RPMI8226 (cell line): ENCODE results near the gene PASK.
"Not testable (repeated sequence)": the region's sequence is repeated elsewhere in the genome, so short reads cannot be mapped to it uniquely, and the experiment has no call there.

ENCODE experiments used
- DNase-seq: peaks from one replicate; pipeline ENCODE4 v3.0.0-alpha.2; 2015

PASK gene

DNA sequence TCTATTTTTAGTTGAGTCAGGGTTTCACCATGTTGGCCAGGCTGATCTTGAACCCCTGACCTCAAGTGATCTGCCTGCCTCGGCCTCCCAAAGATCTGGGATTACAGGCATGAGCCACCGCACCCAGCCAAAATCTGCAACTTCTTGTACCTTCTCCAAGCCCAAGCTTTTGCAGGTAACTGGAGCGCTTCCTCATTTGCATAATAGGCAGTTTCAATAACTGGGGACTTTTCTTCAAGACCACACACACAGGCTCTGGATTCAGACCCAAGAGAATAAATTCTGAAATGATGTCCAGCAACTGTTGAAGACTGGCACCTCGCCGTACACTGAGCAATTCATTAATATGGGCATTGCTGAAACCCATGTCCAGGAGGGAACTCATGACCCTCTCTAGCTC is 50.0 kb downstream of the PASK start:
- no peak for DNase-seq

DNA sequence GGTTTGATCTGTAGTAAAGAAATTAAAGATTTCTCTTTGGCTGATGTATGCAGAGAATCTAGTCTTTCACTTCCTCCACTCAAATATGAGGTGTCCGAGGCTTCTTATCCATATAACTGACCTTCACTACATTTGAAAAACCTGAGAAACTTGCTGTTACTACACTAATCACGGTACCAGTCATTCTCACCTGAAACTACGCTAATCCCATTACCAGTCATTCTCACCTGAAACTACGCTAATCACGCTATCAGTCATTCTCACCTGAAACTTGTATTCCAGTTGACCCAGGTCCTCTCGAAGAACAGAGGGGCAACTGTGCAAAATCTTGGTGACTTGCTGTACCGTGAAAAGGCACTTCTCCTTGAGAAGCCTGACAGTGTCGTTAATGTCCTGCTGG is 52.3 kb downstream of the PASK start:
- no peak for DNase-seq

DNA sequence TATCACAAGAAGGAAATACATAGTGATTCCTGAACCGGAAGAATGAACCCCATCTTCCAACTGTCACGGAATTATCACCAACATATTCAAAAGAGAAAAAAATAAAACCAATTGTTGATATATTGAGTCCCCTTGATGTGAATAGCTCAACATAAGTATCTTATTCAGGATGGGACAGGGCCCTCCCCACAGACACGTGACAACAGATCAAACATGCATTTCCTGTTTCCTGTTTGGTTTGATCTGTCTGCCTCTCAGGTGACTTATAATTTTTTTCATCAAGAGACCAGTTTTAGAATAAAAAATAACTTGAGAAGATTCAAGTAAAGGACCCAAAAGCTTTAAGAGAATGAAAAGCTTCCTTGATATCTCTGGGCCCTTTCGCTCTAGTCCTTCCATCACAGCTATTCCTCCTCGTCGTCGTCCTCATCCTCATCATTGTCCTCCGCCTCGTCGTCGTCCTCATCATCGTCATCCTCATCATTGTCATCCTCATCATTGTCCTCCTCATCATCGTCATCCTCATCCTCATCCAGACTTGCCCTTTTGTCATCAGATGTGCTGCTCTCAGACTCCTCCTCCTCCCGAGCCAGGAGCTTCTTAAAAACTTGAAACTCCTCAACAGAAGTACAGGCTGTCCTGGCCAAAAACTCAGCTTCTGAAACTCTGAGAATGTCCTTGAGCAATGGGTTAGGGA is 53.5 kb downstream of the PASK start:
- DNase-seq = no peak

DNA sequence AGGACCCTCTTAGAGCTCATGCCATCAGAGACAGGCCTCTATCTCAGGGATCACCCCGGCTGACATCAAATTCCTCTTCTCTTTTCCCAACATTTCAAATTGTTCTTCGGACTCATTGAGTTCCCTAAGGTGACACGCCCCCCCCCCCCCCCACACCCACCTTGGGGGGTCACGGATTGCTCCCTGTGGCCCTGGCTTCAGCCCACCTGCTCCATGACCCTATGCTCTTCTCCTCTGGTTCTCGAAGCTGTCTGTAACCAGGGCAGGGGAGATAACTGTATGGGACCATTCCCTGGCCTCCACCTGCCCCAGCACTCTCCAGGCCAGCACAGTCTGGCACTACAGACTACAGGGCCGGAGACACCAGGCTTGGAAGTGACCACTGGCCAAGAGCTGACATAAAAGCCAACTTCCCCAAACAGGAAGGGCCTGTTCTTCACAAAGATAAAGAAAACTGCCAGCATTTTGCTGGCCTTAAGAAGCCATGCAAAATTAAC is 54.3 kb downstream of the PASK start:
- no peak for DNase-seq

- DNase-seq = no peak
Observed at GRCh38 chr2:241094172-241094571, 55.1 kb downstream of the PASK start.

DNA sequence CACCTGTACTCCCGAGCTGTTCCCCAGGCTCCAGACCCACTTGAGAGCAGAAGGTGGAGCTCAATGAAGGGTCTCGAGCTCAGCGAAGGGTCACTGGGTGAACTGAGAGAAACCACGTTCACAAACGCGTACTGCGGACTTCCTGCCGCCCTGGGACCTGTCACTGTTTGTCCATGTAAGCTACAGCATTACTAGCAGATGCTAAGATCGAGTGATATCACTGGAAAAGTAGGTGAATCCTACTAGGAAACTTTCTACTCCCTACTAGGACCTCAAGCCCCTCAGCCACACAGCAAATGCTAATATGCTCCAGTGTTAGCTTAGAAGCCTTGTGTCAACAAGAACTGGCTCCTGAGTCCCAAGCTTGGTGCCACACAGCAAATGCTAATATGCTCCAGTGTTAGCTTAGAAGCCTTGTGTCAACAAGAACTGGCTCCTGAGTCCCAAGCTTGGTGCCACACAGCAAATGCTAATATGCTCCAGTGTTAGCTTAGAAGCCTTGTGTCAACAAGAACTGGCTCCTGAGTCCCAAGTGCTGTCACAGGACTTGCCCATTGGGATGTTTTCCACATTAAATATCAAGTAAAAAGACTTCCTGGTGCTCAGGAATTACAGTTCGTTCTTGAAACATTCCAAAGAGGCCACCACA is 56.0 kb downstream of the PASK start:
- not testable (repeated sequence) for DNase-seq

GRCh38 chr2:241092677-241093076 is 56.6 kb downstream of the PASK start:
- DNase-seq = no peak

- DNase-seq = no peak
Observed at GRCh38 chr2:241091734-241092445, 57.4 kb downstream of the PASK start.

- DNase-seq = no peak
Observed at GRCh38 chr2:241091201-241091600, 58.1 kb downstream of the PASK start.

DNA sequence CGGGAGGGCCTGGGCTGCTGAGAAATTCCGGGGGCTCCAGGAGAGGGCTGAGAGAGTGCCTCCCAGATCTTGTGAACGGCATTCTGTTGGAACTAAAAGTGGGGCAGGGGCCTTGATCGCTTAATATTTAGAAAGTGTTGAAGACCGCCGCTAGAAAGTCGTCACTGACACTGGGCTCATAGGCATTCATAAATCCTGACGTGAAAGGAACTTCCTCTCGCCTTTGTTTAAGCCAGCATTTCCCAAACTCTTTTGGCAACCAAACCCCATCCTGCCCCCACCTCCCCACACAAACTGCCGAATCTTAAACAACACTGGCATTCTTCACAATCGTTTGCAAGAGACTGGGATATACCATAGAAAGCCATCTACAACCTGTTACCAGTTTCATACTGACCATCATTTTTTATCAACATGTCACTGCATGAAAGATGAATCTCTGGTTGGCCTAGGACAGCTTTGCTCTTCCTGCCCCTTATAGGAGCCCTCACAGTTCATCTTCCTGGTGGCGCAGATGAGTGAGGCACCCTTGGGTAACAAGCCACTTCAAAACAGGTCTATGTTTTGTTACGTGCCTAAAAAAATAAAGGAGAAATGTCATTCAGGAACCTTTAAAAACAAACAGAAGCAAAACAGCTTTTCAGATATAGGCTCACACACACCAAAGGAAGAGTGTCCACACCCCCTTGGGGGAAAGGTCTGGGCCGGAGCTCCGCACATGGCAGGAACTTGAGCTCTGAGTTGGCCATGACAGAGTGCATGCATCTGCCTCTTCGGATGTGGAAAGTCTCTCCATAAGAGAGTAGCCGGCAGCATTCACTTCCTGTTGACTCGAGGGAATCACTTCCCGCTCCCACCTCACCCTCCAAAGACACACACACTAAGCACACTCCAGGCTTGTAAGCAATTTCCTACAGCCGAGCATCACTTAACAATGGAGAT is 60.2 kb downstream of the PASK start:
- no peak for DNase-seq

DNA sequence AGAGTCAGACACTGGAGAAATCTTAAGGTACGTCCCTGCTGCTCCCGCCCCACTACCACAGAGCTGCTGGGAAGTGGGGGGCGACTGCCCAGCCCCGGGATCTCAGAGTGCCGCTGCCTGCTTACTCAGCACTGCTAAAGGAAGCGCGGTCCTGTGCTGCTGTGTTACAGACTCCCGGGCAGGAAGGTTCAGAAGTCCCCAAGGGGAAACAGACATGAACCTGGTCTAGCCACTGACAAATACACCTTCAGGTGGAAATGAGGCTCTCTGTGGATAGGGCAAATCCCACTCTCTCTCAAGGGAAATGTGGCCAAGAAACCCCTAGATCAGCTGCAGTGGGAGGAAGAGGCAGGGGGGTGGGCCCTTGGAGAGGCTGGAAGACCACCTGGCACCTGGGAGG is 60.9 kb downstream of the PASK start:
- DNase-seq = no peak

DNA sequence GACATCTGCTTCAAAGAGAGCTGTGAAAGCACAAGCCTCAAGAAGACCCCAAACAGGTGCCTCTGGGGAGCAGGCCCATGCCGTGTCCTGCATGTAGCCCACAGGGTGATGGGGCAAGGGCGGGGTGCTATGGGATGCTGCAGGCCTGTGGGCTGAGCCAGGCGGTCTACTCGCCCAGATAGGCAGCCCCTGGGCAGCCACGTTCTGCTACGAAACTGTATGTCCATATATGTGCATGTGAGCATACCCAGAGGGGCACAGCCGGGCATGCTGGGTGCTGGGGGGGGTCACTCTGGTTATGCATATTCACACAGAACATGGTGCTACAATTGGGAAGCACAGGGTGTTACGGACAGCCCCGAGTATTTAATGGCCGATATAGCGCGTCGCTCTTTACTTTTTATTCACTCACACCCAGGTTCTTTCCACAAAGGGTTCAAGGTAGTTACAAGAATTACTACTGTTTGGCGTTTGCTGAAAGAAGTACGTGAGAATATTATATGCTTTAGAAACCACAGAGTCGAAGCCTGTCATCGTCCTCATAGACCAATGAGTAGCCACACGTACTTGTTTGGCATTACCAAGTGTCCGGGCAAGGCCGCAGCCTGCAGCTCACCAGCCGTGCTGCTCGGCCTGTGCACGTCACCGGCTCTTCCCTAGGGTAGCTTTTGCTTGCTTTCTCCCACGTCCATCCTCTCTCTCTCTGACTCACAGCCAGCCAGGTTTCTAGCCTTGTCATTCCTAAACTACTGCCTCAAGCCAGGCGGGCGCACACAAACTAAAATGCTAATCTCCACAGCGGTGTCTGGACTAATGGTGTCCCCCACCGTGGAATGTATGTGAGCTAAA is 61.6 kb downstream of the PASK start:
- no peak for DNase-seq

DNA sequence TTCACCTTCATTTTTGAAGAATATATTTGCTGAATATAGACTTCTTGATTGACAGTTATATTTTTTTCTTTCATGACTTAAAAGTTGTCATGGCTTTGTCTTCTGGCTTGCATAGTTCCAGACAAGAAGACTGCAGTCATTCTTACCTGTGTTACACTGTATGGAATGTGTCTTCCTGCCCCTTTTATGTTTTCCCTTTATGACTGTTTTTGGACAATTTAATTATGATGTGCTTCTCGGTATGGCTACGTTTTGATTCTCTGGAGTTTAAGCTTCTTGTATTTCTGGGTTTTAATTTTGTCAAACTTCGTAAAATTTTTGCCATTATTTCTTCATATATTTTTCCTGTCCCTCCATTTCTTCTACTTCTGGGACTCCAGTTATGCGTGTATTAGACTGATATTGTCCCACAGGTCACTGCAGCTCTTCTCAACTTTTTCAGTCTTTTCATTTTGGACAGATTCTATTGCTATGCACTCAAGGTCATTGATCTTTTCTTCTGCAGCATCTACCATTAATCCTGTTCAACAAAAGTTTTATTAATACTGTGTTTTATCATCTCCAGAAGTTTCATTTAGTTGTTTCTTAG is 64.3 kb downstream of the PASK start:
- no peak for DNase-seq

- no peak for DNase-seq
Observed at GRCh38 chr2:241083091-241083415, 66.2 kb downstream of the PASK start.

DNA sequence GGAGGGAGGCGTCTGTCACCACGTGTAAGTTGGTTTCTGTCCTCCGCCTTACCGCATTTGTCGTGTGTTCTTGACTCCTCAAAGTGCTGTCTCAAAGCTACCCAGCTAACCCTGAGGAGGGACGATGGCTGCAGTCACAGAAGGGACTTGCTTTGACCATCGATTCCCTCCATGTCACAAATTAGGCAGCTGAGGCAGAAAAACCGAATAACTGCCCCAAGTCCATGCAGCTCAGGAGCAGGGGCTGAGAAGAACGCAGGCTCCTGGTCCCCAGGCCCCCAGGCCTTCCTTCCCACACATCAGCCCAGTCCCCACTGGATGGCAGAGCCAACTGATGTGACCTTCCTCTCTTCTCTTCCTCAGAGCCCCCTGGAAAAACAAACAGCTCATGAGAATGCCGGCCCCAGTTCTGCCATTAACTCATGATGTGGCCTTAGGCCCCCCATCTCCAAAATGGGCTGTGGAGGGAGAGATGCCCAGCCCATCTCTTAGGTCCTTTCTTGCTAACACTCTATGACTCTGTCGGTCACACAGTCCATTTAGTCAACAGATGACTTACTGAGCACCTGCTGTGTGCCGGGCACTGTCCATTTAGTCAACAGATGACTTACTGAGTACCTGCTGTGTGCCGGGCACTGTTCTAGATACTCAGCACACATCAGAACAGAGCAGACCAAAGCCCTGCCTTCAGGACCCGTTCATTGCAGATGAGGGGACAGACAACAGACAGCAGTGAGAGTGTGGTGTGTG is 66.8 kb downstream of the PASK start:
- no peak for DNase-seq

- DNase-seq = no peak
Observed at GRCh38 chr2:241081643-241082340, 67.5 kb downstream of the PASK start.

GRCh38 chr2:241081190-241081642 is 68.1 kb downstream of the PASK start:
- DNase-seq = no peak

DNA sequence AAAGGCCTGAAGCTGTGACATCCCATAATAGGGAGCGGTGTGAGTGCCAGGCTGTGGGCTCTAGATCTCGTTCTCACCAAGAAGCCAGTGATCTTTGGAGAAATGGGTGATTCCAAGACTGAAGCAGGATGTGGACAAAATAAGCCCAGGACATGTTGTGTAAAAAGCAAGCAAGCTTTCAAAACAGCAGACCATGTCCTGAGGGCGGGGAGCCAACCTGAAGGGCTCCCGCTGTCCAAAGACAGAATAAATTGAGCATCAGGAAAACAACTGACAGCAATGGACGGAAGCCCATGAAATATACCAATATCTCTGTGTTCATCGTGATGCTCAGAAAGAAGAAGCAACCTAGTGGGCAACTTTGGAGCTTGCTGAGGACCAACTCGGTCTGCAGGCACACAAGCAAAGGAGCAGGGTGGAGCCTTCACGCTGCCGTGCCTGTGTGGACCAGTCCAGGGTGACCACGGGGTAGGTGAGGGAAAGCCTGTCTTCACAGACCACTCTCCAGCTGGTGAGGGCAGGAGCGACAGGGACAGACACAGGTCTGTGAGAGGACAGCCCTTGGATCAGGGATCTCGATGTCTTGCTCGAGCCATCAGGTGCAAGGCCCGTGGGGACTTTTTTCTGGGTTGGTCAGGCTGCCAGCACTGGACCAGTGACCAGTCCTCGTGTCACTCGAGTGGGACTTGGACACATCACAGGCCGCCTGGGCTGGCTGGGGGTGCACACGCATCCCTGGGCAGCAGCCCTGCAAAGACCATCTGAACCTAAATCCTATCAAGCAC is 68.7 kb downstream of the PASK start:
- DNase-seq = no peak

DNA sequence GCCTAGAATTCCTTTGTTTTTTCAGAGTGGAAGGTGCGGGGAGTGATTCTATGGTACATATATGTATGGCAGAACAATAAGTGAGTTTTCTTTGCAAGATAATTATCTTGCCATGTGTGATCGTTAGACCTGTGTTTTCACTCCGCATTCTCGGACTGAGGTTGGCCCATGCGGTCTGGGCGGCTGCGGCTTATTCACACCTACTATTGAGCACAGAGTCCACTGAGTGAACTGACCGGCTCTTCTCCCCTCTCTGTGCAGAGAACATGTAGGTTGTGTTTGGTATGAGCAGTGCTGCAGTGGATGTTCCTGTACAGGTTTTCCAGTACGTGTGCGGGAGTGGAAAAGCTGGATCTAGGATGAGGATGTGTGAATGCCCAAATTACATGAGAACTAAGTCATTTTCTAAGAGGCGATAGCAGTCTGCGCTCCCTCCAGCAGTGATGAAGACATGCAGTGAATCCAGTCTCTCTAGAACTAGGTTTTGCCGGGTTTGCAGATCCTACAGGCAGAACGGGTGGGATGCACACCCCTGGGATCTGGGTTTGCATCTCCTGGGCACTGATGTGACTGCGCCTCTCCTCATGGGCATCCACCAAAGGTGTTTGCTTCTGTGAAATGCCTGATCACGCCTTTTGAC is 74.3 kb downstream of the PASK start:
- DNase-seq = no peak
